A204.1 (cell line): ENCODE data around the gene LGI4.
"Not testable (repeated sequence)": the region's sequence is repeated elsewhere in the genome, so short reads cannot be mapped to it uniquely, and the experiment has no call there.

ENCODE experiments used
- FAIRE-seq: peaks from 2 replicates; lab custom pipeline; 2012; peaks lifted over from hg19 to GRCh38; lab: Jason Lieb, UNC

The LGI4 gene

DNA sequence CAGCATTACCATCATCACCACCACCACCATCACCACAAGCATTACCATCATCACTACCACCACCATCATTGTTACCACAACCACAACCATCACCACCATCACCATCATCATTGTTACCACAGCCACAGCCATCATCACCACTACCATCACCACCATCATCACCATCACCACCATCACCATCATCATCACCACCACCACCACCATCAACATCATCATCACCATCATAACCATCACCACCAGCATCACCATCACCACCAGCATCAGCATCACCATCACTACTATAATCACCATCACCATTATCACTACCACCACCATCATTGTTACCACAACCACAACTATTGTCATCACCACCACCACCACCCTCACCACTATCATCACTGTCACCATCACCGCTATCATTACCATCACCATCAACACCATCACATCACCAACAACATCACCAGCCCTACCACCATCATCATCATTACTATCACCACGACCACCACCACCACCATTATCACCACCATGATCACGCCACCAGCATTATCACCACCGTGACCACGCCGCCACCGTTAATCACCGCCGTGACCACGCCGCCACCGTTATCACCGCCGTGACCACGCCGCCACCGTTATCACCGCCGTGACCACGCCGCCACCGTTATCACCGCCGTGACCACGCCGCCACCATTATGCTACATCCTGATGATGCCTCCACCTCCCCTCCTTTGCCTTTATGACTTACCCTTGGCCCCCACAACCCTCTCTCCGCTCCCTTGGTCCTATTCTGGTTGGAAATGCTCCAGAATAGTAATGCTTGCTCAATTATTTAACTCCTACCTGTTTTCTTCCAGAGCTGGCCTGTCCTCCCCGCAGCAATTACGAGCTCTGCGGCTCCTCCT is 29.2 kb downstream of the LGI4 start:
- no peak for FAIRE-seq

DNA sequence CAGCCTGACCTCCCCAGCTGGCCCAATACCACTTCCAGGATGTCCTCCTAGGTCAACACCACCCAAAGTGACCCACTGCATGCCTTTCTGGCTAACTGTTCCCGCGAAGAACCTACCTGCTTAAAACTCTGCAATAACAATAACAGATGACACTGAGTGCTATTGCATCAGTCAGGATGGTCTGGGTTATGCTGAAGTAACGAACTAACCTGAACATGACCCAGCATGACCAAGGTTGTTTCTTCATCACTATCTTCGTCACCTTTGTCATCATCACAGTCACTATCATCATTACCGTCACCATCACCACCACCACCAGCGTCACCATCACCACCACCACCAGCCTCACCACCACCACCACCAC is 29.8 kb downstream of the LGI4 start:
- FAIRE-seq = no peak

DNA sequence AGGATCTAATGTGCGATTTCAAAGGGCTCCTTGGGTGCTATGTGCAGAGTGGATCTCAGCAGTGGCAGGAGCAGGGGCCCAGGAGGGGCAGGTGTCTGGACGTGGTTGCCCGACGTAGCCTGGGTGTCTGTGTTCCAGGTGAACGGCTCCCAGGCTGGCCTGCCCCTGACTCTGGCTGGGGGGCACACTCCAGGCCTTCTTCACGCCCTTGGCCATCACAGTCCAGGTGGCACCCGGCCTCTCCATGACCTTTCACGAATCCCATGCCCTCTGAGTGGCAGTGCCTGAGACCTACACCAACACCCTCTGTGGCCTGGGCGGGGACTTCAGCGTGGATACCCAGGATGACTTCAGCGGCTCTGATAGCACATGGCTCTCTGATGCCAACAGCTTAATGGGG is 30.5 kb downstream of the LGI4 start:
- no peak for FAIRE-seq

DNA sequence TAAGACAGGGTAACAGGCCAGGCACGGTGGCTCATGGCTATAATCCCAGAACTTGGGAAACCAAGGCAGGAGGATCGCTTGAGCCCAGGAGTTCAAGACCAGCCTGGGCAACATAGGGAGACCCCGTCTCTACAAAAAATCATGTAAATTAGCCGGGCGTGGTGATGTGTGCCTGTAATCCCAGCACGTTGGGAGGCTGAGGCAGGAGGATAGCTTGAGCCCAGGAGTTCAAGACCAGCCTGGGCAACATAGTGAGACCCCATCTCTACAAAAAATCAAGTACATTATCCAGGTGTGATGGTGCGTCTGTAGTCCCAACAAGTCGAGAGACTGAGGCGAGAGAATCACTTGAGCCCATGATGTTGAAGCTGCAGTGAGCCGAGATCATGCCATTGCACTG is 31.2 kb downstream of the LGI4 start:
- not testable (repeated sequence) for FAIRE-seq

DNA sequence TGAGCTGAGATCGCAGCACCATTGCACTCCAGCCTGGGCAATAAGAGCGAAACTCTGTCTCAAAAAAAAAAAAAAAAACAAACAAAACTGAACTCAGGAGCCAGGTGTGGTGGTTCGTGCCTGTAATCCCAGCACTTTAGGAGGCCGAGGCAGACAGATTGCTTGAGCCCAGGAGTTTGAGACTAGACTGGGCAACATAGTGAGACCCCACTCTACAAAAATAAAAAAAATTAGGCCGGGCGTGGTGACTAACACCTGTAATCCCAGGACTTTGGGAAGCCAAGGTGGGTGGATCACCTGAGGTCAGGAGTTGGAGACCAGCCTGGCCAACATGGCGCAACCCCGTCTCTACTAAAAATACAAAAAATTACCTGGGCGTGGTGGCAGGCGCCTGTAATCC is 32.9 kb downstream of the LGI4 start:
- not testable (repeated sequence) for FAIRE-seq

DNA sequence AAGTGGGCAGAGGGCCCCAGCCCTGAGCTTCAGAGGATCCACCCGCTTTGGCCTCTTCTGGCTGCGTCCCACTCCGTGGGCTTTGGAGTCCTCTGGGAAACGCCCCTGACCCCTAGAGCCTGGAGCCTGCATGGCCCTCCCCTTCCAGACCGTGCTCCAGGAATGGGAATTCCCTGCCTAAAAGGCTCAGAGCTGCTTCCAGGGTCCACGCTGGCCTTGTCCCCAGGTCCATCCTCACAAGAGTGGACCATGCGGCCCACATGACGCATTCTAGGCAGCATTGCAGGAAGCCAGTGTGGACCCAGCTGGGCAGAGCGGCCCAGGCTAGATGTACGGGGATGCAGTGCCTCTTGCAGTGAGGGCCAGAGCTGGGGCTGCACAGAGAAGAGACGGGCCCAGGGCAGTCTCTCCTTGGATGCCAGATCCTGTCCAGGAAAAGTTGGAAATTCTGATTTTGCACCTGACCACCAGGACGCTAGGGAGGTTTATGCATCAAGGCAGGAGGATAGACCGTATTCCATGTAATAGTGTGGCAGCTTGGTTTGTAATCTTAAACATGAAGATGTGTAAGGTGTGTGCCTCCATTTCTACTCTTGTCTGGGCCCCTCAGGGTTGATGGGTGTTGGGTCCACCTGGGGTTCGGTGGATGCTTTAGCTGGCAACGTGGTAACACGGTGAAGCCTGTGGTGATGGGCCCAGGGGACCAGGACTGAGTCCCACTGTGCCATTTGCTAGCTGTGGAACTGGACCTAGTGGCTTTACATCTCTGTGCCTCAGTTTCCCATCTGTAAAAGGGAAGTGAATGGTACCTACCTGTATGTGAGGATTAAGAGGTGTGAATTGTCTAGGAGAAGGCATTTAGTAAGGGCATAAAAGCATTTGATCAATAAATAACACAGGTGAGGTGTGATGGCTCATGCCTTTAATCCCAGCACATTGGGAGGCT is 34.0 kb downstream of the LGI4 start:
- FAIRE-seq = no peak

DNA sequence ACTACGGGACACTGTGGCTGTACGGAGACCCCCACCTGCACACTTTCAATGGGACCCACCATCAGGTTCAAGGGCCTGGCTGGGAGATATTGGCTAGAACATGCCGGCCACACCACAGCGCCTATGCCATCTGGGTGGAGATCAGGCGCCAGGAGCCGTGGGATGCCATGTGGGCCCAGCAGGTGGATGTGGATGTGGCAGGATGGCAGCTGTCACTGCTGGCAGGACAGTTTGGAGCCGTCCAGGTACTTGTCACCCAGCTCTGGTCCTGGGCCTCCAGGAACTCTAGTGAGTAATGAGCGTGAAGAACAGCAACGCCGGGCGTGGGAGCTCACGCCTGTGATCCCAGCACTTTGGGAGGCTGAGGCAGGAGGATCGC is 35.0 kb downstream of the LGI4 start:
- no peak for FAIRE-seq

DNA sequence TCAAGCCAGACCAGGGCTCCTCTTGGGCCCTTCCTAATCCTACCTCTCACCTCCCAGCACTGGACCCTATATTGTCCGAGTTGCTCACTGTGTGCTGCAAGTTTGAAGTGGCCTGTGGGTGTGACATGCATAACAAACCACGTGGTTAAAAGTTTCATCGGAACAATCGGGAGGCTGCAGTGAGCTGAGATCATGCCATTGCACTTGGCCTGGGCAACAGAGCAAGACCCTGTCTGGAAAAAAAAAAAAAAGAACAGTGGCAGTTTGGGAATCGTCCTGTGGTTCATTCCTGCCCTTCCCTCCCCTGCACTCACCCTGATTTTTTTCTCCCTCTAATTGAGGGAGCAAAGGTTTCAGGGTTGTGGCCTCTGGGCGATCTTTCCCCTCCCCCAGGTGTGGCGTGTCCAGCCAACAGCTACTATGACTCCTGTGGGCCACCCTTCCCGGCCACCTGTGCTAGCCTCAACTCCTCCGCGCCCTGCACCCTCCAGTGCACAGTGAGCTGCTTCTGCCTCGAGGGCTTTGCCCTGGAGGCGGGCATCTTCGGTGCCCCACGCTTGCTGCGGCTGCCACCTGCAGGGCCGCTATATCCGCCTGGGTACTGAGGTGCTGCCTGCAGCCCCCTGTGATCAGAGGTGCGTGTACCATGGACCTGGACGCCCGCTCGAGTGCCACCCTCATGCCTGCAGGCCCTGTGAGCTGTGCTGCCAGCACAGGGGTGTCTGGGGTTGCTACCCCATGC is 35.5 kb downstream of the LGI4 start:
- FAIRE-seq = no peak

DNA sequence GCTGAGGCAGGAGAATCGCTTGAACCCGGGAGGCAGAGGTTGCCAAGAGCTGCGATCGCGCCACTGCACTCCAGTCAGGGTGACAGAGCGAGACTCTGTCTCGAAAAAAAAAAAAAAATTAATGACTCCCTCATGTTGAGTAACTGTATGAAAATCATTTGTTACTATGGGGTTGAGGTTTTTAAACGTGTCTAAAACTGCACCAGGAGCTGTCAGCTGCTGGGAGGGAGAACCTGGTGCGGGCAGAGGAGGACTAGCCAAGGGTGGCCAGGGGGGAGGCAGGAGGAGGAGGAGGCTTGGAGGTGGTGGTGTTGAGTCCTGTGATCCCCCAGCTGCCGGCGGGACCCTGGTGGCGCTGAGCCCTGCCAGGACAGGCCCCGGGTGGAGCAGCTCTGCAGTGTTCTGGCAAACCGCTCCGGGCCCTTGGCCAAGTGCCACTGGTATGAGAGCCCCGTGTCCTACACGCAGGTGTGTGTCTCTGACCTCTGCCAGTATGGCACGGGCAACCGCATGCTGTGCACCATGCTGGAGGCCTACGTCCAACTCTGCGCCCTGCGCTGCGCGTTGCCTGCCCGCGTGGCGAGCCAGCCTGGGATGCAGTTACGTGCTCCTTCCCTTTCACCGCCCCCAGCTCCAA is 36.3 kb downstream of the LGI4 start:
- no peak for FAIRE-seq

DNA sequence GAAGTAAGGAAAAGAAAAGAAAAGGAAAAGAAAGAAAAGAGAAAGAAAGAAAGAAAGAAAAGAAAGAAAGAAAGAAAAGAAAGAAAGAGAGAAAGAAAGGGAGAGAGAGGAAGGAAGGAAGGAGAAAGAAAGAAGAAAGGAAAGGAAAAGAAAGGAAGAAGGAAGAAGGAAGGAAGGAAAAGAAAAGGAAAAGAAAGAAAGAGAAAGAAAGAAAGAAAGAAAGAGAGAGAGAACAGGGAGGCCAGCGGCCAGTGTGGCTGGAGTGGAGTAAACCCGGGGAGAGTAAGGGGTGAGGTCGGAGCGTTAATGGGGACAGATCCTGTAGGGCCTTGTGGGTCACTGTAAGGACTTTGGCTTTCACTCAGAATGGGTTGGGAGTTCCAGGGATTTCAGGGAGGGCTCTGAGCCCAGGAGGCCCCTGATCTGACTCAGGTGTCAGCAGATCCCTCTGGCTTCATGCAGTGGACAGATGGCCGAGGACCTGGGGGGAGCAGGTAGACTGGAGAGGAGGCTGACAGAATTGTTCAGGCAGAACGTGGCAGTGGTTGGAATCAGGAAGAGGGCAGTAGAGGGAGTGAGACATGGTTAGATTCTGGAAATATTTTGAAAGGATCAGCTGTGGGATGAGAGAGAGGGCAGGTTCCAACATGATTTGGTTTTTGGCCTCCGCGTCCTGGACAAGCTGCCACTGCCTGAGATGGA is 39.0 kb downstream of the LGI4 start:
- no peak for FAIRE-seq

DNA sequence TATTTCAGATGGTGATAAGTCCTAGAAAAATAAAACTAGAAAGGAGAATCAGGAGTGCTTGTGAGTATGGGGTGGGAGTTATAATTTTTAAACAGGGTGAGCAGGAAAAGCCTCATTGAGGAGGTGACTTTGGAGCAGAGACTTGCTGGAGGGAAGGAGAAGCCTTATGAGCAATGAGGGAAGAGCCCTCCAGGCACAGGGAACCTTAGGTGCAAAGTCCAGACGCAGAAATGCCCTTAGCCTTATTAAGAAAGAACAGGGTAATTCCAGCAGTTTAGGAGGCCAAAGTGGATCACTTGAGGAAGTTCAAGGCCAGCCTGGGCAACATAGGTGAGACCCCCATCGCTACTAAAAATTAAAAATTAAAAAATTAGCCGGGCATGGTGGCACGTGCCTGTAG is 40.2 kb downstream of the LGI4 start:
- no peak for FAIRE-seq

DNA sequence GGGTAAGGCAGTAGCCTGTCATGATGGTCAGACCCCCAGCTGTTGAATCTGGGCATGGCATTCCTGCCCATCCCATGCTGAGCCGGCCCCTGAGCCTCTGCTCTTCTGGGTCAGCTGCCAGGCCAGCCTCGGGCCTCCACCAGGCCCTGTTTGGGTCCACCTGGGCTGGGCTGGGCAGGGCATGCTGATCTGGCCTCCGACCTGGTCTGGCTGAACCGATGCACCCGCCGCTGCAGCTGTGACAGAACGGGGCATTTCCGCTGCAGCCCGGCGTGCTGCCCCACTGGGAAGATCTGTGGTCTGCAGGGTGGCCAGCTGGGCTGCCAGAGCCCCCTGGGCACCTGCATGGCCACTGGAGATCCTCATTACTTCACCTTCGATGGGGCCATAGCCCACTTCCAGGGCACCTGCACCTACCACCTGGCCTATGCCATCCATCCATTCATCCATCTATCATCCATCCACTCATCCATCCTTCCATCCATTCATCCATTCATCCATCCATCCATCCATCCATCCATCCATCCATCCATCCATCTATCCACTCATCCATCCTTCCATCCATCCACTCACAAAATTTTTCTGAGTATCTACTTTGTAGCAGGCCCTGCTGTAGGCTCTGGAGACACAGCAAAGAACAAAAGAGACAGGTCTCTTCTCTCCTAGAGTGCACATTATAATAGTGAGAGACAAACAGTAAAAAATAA is 40.8 kb downstream of the LGI4 start:
- FAIRE-seq = no peak

DNA sequence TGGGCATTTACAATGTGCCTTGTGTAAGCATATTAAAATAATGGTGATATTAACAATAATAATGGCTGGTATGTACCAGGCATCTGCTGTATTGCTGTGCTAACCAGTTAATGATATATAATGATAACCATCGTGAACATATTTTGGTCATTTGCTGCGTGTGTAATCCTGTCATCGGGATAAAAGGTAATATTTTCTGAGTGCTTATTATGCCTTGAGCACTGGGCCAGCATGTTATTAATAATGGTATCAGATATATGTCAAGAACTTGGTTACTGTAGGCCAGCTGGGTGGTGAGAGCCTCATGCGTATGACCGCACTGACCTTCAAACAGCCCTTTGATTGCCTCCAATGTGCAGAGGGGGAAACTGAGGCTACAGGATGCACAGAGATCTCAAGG is 41.4 kb downstream of the LGI4 start:
- no peak for FAIRE-seq

DNA sequence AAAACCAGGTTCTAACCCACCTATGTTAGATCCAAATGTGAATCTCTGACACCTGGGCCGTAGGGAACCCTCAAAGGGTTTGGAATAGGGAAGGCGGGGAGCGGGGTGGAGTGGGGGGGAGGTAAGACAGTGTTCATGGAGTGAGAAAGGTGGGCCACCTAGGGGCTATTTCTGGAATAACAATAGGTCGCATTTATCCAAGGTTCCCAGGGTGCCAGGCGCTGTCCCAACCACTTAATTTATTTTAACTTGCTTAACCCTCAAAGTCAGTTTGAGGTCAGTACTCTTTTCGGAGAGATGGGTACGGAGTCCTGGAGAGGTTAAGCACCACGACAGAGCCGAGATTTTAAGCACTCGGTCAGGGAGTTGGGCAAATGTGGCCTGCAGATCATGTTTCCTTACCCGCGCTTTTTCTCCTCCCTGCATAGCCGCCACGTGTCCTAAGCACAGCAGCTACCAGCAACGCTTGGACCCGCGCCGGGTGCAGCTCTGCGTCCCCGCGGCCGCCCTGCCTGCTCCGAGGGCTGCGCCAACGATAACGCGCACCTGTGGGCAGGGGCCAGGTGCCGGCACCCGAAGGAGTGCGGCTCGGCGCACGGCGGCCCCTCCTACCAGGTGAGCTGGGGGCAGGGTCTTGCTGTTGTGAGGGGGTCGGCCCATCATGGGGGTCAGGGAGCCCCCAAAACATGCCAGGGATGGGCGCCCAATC is 44.2 kb downstream of the LGI4 start:
- no peak for FAIRE-seq

DNA sequence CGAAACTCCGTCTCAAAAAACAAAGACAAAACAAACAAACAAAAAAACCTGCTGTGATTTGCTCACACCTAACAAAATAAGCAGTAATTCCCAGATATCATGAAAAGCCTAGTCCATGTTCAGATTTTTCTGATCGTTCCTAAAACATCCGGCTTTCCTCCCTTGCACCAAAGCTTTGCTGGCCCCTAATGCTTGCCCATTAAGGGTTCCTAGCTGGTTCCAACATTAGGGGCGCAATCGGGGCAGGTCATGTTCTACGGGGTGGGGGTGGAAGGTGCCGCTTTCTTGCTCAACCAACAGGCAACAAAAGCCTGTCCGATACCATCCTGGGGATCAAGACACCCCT is 44.7 kb downstream of the LGI4 start:
- no peak for FAIRE-seq

DNA sequence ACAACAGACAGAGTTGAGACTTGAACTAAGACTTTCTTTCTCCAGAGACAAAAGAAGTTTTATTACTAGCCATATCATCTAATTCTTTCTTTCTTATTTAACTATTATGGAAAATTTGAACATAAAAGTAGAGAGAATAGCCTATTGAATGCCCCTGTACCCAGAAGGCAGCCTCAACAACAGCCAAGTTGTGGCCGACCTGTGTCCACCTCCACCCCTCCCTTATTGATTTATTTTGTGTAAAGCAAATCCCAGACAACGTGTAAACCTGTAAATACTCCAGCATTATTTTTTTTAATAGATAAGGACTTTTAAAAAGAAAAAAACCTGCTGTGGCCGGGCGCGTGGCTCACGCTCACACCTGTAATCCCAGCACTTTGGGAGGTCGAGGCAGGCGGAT is 45.3 kb downstream of the LGI4 start:
- no peak for FAIRE-seq

DNA sequence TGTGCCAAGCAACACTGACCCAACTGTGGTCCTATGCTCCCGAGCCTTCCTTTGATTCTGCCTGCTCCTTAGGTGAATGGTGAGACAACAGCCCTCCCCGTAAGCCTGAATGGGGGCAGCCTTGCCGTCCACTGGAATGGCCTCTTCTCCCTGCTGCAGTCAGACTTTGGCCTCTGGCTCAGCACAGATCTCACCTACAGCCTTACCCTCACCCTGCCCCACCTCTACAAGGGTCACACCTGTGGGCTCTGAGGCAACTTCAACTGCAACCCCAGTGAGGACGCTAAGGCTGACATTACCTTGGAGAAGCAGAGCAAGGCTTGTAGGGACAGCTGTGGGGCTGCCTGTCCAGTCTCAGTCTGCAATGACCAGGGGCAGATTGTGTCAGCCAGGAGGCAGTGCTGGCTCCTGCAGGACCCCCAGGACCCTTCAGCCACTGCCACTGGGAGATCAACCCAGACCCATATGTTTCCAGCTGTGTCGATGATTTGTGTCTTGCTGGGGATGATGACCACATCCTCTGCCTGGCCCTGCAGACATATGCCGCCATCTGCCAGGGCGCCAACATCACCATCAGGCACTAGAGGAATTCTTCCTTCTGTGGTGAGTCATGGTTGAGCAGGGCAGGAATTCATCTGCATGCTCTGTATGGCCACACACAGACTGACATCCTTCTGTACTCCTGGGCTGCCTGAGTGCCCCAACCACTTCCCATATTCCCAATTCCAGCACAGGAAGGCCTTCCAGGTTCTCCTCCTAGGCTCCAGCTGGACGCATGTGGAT is 46.5 kb downstream of the LGI4 start:
- no peak for FAIRE-seq

DNA sequence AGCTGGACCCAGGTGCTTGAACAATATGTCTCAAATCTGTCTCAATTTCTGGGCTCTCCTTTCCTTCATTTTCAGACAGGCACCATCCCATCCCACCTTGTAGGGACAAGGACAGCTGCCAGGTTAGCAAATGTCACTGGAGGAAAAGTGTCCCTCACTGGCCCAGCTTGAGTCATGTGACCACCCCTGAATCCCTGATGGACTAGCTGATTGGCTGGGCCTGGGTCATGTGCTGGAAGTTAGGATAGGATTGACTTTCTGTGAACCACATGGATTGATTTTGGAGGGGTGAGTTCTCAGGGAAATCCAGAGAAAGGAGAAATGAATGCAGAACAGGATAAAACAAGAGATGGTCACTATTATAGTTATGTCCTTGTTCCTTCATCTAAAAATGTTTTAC is 47.5 kb downstream of the LGI4 start:
- FAIRE-seq = no peak

DNA sequence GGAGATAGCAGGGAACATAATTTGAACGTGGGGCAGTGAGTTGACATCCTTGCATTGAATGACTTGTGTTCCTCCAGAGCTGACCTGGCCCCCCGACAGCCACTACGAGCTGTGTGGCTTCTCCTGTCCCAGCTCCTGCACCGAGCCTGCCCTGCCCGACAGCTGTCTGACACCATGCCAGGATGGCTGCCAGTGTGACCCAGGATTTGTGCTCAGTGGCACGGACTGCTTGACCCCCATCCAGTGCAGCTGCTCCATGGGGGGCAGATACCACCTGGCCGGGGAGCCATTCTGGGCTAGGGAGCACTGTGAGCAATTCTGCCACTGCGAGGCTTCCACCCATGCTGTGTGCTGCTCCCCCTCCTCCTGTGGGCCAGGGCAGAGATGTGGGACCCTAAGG is 48.4 kb downstream of the LGI4 start:
- FAIRE-seq = no peak

DNA sequence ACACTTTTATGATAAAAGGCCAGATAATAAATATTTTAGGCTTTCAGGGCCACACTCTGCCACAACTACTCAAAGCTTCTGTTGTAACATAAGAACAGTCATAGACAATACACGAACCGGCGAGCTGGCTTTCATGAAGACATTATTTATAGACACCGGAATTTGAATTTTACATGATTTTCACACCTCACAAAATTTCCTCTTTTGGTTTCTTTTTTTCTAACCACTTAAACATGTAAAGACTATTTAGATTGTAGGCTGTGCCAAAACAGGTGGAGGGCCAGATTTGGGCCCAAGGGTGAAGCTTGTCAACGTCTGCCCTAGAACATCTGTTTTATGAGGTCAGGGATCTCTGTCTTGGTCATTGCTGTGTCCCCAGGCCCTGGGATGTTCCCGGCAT is 48.9 kb downstream of the LGI4 start:
- no peak for FAIRE-seq
